ENCODE results near the gene SFT2D3. TPM values are rescaled to one million over a fixed set of nuclear protein-coding genes. Genes with fewer than 3 reads are reported as not detected.

SFT2D3 gene
- total and polyA plus RNA-seq, 10 donors: 3.7 to 13.2 (median 8.9) TPM

GRCh38 chr2:127676906-127677305 lies 24.4 kb upstream of the SFT2D3 start:
- Histone ChIP-seq H3K36me3 (no peaks in the 10 kb centered on the region), H3K4me3 (no peak overlapping the region), H3K27ac (no peak overlapping the region), H3K27me3 (replicated peaks in 1 of 7) (peaks cover 0 to 69% (median 23%) of the 10 kb centered on the region in 7 donors), H3K9me3 (no peaks in the 10 kb centered on the region), H3K4me1 (peaks cover 4 to 72% (median 41%) of the 10 kb centered on the region in 6 donors)
- no peak for DNase-seq
- intact Hi-C loops (cut with DNase I; ENCODE audit: low total_unique reads): no loop called here
- TF ChIP-seq POLR2A (IDR thresholded peaks at IDR 0.05) (no peak), CTCF (IDR thresholded peaks at IDR 0.05 in 8 of 11, conservative IDR thresholded peaks at IDR 0.05 in 3 of 11) (no peak), POLR2AphosphoS5 (IDR thresholded peaks at IDR 0.05) (no peak)
- 75 to 90% (median 86%) methylated on average over 2 of the region's 2 CpGs for WGBS, 5 donors

GRCh38 chr2:127678531-127678930 lies 22.8 kb upstream of the SFT2D3 start:
- intact Hi-C loops (cut with DNase I; ENCODE audit: low total_unique reads): no loop called here
- no peak for TF ChIP-seq POLR2A (IDR thresholded peaks at IDR 0.05)
- no peak for TF ChIP-seq CTCF (IDR thresholded peaks at IDR 0.05 in 8 of 11, conservative IDR thresholded peaks at IDR 0.05 in 3 of 11)
- no peak for TF ChIP-seq POLR2AphosphoS5 (IDR thresholded peaks at IDR 0.05)
- peaks cover 0 to 53% (median 23%) of the 10 kb centered on the region in 7 donors for H3K27me3 ChIP-seq (replicated peaks in 1 of 7)
- no peak overlapping the region for H3K4me3 ChIP-seq
- DNase-seq: no peak
- peaks cover 4 to 61% (median 35%) of the 10 kb centered on the region in 6 donors for H3K4me1 ChIP-seq
- H3K27ac ChIP-seq: no peak overlapping the region
- H3K36me3 ChIP-seq: no peaks in the 10 kb centered on the region
- H3K9me3 ChIP-seq: no peaks in the 10 kb centered on the region
- WGBS, 5 donors: 79 to 91% (median 88%) methylated on average over 10 of the region's 10 CpGs

GRCh38 chr2:127678991-127679390 lies 22.3 kb upstream of the SFT2D3 start:
- TF ChIP-seq CTCF (IDR thresholded peaks at IDR 0.05 in 8 of 11, conservative IDR thresholded peaks at IDR 0.05 in 3 of 11): no peak
- TF ChIP-seq POLR2A (IDR thresholded peaks at IDR 0.05): no peak
- TF ChIP-seq POLR2AphosphoS5 (IDR thresholded peaks at IDR 0.05): no peak
- Histone ChIP-seq H3K4me1 (peaks cover 4 to 59% (median 32%) of the 10 kb centered on the region in 6 donors), H3K4me3 (no peak overlapping the region), H3K36me3 (no peaks in the 10 kb centered on the region), H3K27ac (no peak overlapping the region), H3K27me3 (replicated peaks in 1 of 7) (peaks cover 0 to 48% (median 18%) of the 10 kb centered on the region in 7 donors), H3K9me3 (no peaks in the 10 kb centered on the region)
- DNase-seq: no peak
- 81 to 94% (median 88%) methylated on average over 6 of the region's 6 CpGs for WGBS, 5 donors
- intact Hi-C loops (cut with DNase I; ENCODE audit: low total_unique reads): no loop called here

GRCh38 chr2:127679680-127680361 lies 21.5 kb upstream of the SFT2D3 start:
- Histone ChIP-seq H3K9me3 (no peaks in the 10 kb centered on the region), H3K27me3 (replicated peaks in 1 of 7) (peaks cover 0 to 40% (median 10%) of the 10 kb centered on the region in 7 donors), H3K27ac (no peak overlapping the region), H3K4me3 (no peak overlapping the region), H3K36me3 (no peaks in the 10 kb centered on the region), H3K4me1 (peaks cover 0 to 52% (median 25%) of the 10 kb centered on the region in 6 donors)
- WGBS, 5 donors: 79 to 91% (median 87%) methylated on average over 12 to 15 of the region's 15 CpGs
- intact Hi-C loops (cut with DNase I; ENCODE audit: low total_unique reads): no loop called here
- DNase-seq: no peak
- TF ChIP-seq POLR2A (IDR thresholded peaks at IDR 0.05) (no peak), CTCF (IDR thresholded peaks at IDR 0.05 in 8 of 11, conservative IDR thresholded peaks at IDR 0.05 in 3 of 11) (no peak), POLR2AphosphoS5 (IDR thresholded peaks at IDR 0.05) (no peak)
